Activated gamma-delta T cell treated with Interleukin-2 at 50 U/mL for 16 hours (primary cell): ENCODE measurements around the gene WNT3A.
A peak's percentile ranks its signal among the peaks of the same experiment; 100 is the strongest.

Experiments
- DNase-seq: peaks from one replicate; pipeline ENCODE4 v3.0.0-alpha.2; 2020

Gene WNT3A

DNA sequence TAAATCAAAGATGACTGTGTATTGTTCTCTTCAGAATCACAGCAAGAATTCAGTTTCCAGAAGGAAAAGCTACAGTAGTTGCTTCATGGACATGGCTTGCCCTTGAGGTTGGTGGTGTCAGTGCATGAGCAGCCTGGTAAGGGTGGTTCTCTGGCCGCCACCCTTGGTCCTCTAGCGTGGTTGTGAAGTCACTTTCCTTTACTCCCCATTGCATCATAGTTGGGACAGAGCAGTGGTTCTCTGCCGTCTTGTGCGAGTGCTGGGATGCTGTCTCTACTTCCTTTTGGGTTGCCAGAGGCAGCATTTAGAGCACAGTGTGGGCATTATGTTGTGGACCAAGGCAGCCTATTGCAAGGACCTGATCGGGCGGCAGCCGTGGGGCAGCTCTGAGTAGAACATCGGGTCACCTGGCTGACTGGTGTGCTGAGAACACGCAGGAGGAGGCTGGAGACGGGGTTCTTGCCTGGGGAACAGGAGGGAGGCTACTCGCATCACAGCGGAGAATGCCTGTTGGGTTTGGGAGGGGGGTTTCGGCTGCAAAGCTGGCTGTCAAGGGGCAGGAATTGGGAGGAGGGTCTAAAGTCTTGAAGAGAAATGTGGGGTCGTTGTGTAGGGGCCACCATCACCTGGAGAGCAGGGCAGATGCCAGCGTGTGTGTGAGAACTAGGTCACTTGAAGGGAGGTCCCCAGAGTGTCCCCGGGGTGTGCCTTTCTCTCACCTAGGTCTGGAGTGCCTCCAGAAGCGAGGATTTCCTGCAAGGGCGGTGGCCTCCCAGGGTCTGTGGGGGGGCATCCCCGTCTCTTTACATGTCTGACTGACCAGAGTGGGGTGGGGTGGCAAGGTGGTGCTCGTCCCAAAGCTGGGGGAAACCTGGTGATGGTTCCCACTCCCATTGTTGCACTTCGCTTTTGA, 82.0 kb downstream of the WNT3A start:
- DNase-seq, result no peak

DNA sequence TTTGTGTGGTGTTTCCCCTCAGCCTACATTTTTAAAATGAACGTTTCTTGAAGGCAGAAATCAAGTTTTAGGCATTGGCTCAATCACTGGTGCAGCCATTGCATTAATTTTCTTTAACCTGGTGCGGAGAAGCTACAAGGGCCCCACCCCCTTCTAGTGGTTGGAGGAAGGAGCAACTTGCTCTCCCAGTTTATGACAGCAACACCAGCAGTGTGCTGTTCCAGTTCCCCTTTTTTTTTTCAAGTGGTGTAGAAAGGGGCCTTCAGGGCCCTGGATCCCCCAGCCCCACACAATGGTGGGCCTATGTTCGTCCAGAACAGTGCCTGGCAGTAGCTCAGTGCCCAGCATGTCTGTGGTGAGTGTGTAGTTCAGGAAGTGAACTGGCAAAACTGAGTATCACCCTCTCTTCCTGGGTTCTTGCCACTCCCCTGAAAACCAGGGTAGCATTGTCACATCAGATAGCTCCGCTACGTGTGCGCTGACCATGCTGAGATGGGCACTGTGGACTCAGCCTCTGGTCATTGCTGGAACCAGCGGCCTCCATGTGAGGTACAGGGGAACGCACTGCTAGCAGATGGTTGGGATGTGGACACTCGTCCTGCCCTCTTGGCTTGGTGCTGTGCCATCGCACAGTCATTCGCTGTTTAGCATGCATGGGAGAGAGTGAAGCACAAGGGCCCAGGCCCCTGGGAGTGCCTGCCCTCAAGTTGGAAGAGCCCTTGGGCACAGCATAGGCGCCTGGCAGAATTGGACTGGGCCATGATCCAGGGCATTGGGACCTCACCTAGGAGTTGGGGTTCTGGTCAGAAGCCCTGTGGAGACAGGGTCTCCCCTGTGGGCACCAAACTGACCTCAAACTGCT, 83.0 kb downstream of the WNT3A start:
- no peak for DNase-seq

DNA sequence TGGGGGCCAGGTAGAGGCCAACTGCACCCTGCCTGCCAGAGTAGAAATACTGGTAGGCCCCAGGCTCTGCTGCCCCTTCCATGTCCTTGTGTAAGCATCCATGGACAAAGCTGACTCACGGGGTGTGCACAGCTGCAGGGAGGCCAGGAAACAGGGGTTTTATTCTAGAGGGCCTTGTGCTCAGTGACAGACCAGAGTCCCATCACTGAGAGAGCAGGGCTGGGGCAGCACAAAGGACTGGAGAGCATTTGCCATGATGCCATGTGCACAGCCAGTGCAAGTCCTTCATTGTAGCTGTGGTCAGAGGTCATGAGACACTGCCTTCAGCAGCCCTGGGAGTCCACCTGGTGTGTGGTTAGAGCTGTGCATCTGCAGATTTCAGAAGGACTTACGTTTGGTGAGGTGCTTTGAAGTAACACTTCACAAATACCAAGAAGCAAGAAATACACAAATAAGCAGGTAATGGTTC, 83.8 kb downstream of the WNT3A start:
- DNase-seq, result no peak

DNA sequence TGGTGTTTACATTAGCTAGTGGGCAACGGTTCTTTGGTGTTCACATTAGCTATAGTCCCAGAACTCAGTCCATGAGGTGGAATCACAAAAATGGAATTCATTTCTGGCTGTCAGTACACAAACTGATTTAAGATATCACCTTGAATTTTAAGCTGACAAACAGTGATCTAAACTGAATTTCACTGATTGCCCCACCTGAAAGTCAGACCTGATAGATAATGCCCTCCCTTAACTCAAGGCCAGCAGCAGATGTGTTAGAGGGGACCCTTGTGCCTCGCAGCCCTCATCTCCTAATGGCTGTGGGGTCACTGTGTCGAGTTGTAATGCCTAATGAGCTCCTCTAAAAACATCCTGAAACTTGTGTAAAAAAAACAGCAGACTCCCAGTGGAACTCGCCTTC, 84.3 kb downstream of the WNT3A start:
- no peak for DNase-seq

DNA sequence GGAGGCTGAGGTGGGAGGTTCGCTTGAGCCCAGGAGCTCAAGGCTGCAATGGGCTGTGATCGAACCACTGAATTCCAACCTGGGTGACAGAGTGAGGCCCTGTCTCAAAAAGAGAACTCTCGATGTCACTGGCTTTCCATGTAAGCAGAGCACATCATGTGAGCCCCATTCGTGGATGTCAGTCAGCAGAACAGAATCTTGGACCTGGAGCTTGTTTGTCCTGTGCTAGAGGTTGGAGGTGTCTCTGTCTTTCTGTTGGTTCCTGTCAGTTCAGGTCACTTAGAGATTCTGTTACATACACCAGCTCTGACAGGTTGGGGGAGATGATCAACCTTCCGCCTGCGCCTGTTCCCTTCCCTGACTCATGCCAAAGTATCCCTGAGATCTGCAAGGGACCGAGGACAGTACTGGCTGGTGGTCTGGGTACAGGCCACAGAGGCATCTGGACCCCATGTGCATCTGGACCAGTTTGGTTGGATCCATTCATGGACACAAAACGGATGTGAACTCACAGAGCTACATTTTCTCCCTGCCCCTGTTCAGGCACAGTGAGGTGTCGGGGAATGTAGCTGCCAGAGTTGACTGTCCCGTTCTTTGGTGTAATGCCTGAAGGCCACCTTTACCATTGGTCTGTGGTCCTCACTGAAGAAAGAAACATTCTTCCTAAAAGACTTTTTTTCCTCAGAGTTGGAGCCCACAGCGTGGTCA, 85.7 kb downstream of the WNT3A start:
- no peak for DNase-seq

DNA sequence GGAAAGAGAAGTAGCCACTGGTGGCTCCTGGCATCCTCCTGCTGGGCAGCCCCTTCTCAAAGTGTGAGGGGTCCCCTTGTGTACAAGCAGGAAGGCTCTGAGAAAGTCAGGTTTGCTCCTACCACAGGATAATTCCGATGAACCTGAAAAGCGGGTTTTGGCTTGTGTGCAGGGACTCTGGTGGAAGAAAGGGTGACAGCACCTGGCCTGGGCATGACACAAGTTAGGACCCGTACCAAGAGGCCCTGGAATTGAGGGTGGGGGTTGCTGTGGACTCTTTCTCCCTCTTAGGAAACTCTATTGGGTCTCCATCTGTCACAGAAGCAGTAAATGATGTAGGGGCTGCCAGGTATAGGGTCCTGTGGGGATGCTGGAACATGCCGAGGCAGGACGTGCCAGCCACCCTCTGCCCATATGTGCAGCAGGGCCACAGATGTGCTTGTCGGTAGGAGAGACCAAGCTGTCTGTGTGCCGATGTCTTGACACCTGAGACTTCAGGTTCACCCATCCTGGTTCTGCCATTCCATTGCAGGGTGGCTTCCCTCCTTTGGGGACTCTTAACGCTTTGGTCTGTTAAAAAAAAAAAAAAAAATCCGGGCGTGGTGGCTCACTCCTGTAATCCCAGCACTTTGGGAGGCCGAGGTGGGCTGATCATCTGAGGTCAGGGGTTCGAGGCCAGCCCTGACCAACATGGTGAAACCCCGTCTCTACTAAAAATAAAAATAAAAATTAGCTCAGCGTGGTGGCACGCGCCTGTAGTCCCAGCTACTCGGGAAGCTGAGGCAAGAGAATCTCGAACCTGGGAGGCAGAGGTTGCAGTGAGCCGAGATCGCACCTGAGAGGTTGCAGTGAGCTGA, 86.5 kb downstream of the WNT3A start:
- no peak for DNase-seq

DNA sequence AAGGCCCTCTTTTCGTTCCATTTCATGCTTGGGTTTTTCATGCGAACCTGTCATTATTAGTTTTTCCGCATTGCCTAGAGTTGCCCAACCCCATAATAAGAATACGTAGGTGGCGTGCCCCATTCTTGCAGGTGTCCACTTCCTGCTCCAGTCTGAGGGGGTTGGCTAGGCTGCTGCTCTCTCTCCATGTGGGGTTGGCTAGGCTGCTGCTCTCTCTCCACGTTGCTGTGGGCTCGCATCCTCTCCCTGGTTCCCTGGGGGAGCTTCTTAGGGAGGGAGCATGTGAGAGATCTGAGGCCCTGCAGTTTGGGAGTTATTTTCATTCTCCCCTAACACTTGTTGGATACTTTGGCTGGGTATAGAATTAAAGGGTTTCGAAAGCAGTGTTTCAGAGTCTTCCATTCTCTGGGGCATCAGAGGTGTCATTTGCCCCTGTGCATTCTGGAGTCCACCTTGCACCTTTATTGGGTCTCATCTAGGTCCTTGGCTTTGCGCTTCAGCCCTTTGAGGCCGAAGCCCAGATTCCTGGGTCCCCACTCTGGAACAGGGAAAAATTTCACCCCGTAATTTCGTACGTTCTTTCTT, 87.7 kb downstream of the WNT3A start:
- no peak for DNase-seq

DNA sequence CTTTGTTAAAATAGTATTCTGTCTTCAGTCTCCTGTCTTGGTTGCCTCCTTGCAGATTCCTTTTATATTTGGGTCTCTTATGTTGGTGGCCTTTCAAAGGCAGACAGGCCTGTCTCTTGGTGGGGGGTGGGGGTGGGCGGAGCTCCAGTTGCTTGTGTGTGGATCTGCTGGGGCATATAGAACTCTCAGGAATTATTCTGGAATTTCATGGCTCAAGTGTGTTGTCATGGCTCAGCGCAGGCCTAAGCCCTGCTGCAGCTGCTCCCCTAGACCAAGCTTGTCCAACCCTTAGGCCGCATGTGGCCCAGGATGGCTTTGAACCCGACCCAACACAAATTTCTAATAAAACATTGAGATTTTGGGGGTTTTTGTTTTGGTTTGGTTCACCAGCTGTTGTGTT, 88.4 kb downstream of the WNT3A start:
- no peak for DNase-seq

DNA sequence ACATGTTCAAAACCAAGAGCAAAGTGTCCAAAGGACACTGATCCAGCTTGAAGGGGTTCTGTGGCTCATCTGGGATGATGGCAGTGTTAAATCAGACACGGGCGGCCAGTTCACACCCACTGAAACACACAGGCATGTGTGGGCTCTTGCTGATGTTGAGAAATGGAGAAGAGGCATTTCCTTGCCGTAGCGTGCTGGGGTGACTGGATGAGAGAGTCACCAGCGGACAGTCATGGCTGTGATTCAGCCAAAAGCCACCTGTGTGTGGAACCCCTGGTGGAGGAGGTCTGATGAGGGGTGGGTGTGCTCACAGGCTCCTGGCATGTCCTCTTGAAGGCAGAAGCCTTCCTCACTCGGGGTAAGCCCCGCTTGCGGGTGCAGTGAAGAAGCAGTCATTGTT, 89.1 kb downstream of the WNT3A start:
- DNase-seq, result no peak

DNA sequence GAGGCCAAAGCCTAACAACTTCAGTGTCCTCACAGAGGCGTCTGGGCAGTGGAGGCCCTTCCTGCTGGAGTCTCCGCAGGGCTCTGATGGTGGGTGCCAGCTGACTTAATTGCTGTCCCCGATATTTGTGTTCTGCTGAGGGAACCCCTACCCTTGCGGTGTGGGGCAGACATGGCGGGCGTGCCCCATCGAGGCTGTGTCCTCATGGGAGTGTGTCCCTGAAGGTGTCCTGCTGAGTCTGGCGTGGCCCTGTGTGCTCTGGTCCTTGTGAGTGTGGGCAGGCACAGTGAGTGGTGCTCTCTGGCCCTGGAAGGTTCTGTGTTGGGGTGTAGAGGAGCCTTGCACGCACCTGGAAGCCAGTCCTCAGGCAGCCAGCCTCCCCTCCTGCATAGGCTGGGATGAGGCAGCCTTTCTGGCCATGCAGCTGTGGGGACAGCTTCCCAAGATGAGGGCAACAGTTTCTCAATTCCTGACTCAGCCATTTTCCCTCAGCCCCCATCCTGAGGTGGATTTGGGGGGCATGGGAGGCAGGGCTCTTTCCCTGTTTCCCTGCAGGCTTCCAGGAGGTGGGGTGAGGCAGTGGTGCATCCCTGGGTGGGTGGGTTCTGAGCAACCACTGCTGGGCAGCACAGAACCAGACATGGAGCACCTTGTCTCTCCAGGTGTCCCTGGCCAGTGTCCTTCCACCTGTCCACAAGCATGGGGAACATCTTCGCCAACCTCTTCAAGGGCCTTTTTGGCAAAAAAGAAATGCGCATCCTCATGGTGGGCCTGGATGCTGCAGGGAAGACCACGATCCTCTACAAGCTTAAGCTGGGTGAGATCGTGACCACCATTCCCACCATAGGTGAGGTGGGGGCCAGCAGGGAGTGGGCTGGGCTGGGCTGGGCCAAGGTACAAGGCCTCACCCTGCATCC, 89.9 kb downstream of the WNT3A start:
- no peak for DNase-seq

DNA sequence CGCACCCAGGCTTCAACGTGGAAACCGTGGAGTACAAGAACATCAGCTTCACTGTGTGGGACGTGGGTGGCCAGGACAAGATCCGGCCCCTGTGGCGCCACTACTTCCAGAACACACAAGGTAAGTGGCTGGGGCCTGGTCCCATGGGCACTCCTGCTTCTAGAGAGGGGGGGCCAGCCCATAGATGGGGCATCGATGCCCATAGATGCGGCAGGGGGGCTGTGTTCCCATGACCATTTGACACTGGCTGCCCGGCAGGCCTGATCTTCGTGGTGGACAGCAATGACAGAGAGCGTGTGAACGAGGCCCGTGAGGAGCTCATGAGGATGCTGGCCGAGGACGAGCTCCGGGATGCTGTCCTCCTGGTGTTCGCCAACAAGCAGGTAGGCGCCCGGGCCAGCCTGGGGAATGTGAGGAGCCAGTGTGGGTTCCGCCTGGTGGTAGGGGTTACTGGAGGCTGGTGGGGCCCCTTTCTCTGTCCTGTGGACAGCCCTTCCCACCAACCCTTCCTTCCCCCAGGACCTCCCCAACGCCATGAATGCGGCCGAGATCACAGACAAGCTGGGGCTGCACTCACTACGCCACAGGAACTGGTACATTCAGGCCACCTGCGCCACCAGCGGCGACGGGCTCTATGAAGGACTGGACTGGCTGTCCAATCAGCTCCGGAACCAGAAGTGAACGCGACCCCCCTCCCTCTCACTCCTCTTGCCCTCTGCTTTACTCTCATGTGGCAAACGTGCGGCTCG, 90.7 kb downstream of the WNT3A start:
- DNase-seq, result no peak

DNA sequence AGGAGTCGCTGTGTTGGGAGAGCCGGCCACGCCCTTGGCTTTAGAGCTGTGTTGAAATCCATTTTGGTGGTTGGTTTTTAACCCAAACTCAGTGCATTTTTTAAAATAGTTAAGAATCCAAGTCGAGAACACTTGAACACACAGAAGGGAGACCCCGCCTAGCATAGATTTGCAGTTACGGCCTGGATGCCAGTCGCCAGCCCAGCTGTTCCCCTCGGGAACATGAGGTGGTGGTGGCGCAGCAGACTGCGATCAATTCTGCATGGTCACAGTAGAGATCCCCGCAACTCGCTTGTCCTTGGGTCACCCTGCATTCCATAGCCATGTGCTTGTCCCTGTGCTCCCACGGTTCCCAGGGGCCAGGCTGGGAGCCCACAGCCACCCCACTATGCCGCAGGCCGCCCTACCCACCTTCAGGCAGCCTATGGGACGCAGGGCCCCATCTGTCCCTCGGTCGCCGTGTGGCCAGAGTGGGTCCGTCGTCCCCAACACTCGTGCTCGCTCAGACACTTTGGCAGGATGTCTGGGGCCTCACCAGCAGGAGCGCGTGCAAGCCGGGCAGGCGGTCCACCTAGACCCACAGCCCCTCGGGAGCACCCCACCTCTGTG, 91.6 kb downstream of the WNT3A start:
- no peak for DNase-seq

DNA sequence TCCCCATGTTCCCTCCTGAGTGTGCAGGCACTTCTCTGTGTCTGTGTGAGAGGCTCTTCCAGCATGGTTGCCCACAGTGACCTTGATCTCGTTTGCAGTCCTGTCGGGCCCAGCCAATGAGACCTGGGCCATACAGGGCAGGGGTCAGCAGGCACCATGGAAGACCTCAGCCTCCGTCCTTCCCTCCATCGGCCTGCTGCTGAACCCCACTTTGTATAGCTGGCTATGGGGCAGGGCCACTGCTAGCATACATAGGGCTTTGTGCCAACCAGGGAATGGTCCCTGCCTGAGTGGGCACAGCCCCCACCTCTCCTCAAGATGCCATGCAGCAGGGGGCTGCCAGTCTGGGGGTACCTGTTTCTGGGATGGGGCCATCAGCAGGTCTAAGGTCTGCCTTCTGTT, 92.5 kb downstream of the WNT3A start:
- no peak for DNase-seq

DNA sequence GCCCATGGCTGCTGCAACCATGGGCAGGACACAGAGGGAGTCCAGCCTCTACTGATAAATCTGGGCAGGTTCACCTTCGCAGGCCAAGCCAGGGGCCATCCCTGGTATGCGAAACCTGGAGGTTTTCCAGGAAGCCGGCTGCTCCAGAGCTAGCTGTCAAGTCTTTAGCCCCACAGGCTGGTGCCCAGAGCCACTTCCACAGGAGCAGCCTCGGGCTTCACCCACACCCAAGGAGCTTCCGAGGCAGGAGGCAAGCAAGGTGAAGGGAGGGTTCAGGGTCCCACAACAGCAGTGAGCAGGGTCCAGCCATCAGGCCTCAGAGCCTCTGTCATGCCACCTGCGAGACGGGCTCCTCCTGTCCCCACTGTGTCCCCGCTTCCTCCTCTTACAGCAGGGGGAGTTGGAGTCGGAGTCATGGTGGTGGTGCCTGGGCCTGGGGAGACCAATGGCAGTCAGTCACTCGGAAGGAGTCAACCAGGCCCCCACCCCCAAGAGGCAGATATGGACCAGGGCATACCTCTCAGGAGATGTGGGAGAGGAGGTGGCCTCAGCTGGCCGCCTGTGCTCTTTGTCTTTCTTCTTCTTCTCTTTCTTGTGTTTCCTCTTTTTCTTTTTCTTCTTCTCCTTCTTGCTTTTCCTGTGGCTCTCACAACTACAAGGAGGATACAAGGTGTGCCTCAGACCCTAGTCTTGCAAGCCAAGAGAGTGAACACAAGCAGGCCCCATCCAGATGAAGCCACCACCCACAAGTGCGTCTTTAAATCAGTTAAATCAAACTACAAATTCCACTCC, 94.2 kb downstream of the WNT3A start:
- no peak for DNase-seq

DNA sequence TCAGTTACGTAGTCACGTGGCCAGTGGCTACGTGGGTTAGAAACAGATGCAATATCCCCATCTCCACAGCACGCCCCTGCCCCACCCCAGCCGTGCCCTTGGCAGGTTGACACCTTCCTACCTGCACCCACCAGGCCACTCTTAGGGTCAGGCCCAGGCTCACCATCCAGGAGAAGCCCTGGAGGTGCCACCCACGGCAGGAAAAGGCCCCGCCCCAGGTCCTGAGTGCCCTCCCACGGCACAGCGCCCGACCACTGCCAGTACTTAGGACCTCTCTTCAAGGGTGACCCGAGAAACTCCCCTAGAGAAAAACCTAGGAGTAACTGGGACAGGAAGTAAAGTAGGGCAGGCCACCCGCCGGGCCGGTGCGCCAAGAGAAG, 94.8 kb downstream of the WNT3A start:
- DNase-seq, result no peak

DNA sequence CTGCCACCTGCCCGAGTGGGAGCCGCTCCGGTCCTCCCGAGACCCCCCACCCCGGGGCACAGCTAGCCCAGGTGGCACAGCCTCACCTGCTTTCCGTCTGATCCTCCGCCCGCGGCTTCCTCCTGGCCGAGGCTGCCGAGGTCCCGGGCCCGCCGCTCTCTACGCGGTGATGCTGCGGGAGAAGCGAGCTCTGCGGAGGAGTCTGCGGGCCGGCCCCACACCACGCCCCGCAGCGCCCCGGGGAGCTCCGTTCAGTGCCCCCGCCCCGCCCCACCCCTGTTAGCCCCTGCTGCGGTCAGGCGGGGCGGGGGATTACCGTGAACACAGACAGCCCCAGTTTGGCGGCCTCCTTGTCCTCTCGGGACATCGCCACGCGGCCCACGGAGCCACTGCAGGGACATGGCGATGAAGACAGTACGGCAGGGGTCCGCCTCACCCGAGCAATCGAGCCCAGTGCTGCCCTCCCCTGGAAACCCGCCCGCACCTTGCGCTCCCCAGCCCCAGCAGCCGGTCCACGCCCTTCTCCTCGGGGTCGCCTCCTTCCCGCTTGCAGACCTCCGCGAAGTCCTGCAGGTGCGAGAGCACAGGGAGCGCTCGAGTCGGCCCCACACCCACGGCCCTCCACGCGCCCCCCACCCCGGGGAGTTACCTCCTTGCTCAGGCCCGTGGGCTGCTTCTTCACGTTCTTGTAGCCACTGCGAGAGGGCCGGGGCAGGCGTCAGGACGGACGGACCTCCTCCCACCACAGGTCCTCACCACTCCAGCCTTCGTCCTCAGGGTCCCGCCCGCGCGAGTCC, 95.4 kb downstream of the WNT3A start:
- peak; percentile 59 for DNase-seq

DNA sequence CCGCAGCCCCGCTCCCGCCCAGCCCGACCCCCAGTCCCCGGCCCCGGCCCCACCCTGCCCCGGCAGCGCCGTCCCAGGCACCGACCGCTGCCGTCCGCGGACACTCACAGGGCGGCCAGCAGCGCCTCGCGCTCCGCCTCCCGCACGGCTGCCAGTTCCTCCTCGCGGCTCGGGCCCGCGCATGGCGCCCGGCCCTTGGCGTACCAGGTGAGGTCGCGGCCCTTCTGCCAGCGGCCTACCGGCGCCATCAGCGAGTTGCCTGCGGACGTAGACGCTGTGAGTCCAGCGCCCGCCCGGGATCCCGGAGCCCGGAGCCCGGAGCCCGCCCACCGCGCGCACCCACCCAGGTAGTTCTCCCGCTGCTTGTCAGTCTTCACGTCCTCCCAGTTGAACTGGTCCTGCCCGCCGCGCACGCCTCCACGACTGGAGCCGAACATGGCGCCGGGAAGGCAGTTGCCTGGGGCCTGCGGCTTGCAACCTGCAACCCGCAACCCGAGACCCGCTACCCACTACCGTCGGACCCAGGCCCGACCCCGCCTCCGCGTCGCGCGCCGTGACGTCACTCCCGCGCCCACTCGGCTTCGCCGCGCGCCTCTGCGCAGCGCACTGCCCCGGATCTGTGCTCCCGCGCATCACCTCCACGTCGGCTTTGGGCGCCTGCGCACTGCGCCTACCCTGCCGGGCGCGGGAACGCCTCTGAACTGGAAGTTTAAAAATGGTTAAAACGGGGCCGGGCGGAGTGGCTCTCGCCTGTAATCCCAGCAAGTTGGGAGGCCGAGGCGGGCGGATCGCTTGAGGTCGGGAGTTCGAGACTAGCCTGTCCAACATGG, 96.2 kb downstream of the WNT3A start, which contains the start of gene C1orf35:
TSS of gene C1orf35 (minus strand) at position 535 of the 830 bp plus-strand sequence. CDS start at position 437, 98 bp downstream.
- peak; percentile 92 for DNase-seq
